Central memory CD8-positive, alpha-beta T cell (primary cell): ENCODE measurements around the gene CNOT10.
"Not testable (repeated sequence)": the region's sequence is repeated elsewhere in the genome, so short reads cannot be mapped to it uniquely, and the experiment has no call there.

ENCODE experiments used
- ATAC-seq: fragments of 150-1000 bp; cut with Tn5 transposase; replicated peaks from 2 replicates; pipeline ENCODE4 v1.10.0; 2022; ENCODE audit warnings: mild to moderate bottlenecking, moderate FRiP score, moderate number of reproducible peaks; ENCODE audit not compliant: poor library complexity, severe bottlenecking; ENCODE audit errors: extremely low read depth
- DNase-seq, 2 donors: peaks; one replicate each; pipeline ENCODE4 v3.0.0; 2021; ENCODE audit warnings: low spot score in 2 of 2
- H3K27ac Mint-ChIP-seq: one replicate; pipeline ENCODE4 v1.8.0; 2022; ENCODE audit warnings: low read depth, mild to moderate bottlenecking, moderate library complexity, mixed read lengths
- H3K27me3 Mint-ChIP-seq: one replicate; pipeline ENCODE4 v1.8.0; 2022; ENCODE audit warnings: mixed read lengths
- H3K36me3 Mint-ChIP-seq: one replicate; pipeline ENCODE4 v1.8.0; 2022; ENCODE audit warnings: mild to moderate bottlenecking, moderate library complexity, mixed read lengths; ENCODE audit not compliant: insufficient read depth
- H3K4me1 Mint-ChIP-seq: one replicate; pipeline ENCODE4 v1.8.0; 2022; ENCODE audit warnings: mixed read lengths
- H3K4me3 Mint-ChIP-seq: one replicate; pipeline ENCODE4 v1.8.0; 2022; ENCODE audit warnings: mild to moderate bottlenecking, moderate library complexity, mixed read lengths
- H3K9me3 Mint-ChIP-seq: one replicate; pipeline ENCODE4 v1.8.0; 2022; ENCODE audit warnings: mixed read lengths

Gene CNOT10

GRCh38 chr3:32781211-32781968 is 96.4 kb downstream of the CNOT10 start:
- DNase-seq, result peak; percentile 21 to 51
- Mint-ChIP-seq H3K27ac (no peak overlapping the region), H3K4me1 (peaks cover 5% of the 10 kb centered on the region)

DNA sequence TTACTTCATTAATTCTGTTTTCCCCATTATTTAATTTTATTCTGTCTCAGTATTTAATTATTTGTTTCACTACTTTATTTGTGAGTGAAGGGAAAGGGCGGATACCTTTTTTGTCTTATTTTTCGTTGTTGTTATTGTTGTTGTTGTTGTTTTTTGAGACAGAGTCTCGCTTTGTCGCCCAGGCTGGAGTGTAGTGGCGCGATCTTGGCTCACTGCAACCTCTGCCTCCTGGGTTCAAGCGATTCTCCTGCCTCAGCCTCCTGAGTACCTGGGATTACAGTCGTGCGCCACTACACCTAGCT is 96.9 kb downstream of the CNOT10 start:
- H3K27me3 Mint-ChIP-seq, H3K36me3 Mint-ChIP-seq, H3K27ac Mint-ChIP-seq, DNase-seq, ATAC-seq, H3K4me1 Mint-ChIP-seq, H3K9me3 Mint-ChIP-seq: not testable (repeated sequence)
- H3K4me3 Mint-ChIP-seq, result peak overlapping the region; percentile 86

More at GRCh38 chr3:32781211-32781968, 96.4 kb downstream of the CNOT10 start:
- Mint-ChIP-seq H3K27me3 (peaks cover 7% of the 10 kb centered on the region), H3K36me3 (no peaks in the 10 kb centered on the region), H3K9me3 (no peaks in the 10 kb centered on the region), H3K4me3 (peak overlapping the region; percentile 86)
- ATAC-seq, result peak; percentile 82

GRCh38 chr3:32782407-32782806 is 97.4 kb downstream of the CNOT10 start:
- DNase-seq (no peak), ATAC-seq (no peak)
- peaks cover 7% of the 10 kb centered on the region for H3K27me3 Mint-ChIP-seq
- no peaks in the 10 kb centered on the region for H3K36me3 Mint-ChIP-seq
- H3K4me3 Mint-ChIP-seq, result peak overlapping the region; percentile 86
- no peak overlapping the region for H3K27ac Mint-ChIP-seq
- H3K9me3 Mint-ChIP-seq, result no peaks in the 10 kb centered on the region
- peaks cover 5% of the 10 kb centered on the region for H3K4me1 Mint-ChIP-seq

DNA sequence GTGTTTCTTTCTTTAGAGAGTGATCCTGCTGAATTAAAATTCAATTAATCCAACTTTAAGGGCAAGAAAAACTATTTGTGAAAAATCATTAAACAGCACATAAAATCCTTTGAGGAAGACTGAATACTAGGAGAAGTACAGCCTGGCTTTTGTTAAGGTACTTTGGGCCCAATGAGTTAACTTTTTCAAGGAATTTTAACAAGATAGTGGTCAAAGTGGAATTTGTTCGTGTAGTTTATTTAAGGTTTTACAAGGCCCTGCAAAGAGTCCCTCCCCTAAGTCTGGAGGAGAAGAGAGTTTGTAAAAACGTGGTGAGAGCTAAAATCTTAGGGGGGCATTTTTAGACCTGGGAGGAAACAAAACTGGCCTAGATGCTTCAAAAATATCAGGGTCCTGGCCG is 106.8 kb downstream of the CNOT10 start:
- DNase-seq (no peak), ATAC-seq (no peak)
- Mint-ChIP-seq H3K27me3 (peaks cover 13% of the 10 kb centered on the region), H3K27ac (no peak overlapping the region), H3K9me3 (no peaks in the 10 kb centered on the region), H3K4me1 (peaks cover 7% of the 10 kb centered on the region), H3K4me3 (no peak overlapping the region), H3K36me3 (no peaks in the 10 kb centered on the region)

GRCh38 chr3:32794487-32795308 is 109.7 kb downstream of the CNOT10 start:
- H3K9me3 Mint-ChIP-seq, result no peaks in the 10 kb centered on the region
- DNase-seq (no peak), ATAC-seq (no peak)
- H3K4me1 Mint-ChIP-seq, result peaks cover 7% of the 10 kb centered on the region
- H3K27ac Mint-ChIP-seq, result no peak overlapping the region
- peaks cover 19% of the 10 kb centered on the region for H3K27me3 Mint-ChIP-seq
- H3K36me3 Mint-ChIP-seq, result no peaks in the 10 kb centered on the region
- no peak overlapping the region for H3K4me3 Mint-ChIP-seq

GRCh38 chr3:32796384-32796950 is 111.5 kb downstream of the CNOT10 start:
- not testable (repeated sequence) for DNase-seq, H3K4me1 Mint-ChIP-seq, ATAC-seq, H3K27ac Mint-ChIP-seq, H3K36me3 Mint-ChIP-seq, H3K4me3 Mint-ChIP-seq, H3K9me3 Mint-ChIP-seq
- peaks cover 19% of the 10 kb centered on the region for H3K27me3 Mint-ChIP-seq

GRCh38 chr3:32797776-32798175 is 112.8 kb downstream of the CNOT10 start:
- Mint-ChIP-seq H3K4me3 (no peak overlapping the region), H3K36me3 (no peaks in the 10 kb centered on the region), H3K4me1 (peaks cover 7% of the 10 kb centered on the region), H3K9me3 (no peaks in the 10 kb centered on the region), H3K27me3 (peaks cover 20% of the 10 kb centered on the region), H3K27ac (no peak overlapping the region)
- no peak for ATAC-seq
- DNase-seq, result no peak

- DNase-seq, H3K4me3 Mint-ChIP-seq, H3K27ac Mint-ChIP-seq, H3K9me3 Mint-ChIP-seq, H3K4me1 Mint-ChIP-seq, ATAC-seq, H3K36me3 Mint-ChIP-seq: not testable (repeated sequence)
- peaks cover 37% of the 10 kb centered on the region for H3K27me3 Mint-ChIP-seq
Observed at GRCh38 chr3:32801440-32801839, 116.5 kb downstream of the CNOT10 start.

DNA sequence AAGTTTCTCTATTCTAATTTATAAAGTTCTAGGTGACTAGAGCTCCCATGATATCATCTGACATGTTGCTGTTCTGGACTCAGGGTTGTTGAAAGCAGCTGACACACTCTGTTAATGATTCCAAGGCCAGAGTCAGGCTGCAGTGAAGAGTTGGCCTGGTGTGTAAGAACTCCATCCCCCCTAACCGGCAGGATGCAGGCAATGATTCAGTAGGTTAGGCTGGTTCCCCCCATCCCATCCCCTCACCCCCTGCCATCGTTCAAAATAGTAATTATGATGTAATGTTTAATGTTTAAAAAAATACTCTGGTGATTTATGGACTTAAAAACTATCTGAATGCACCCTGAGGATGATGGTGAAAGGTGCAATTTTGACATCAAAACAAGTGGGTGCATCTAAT is 128.2 kb downstream of the CNOT10 start:
- no peak overlapping the region for H3K27ac Mint-ChIP-seq
- ATAC-seq (no peak), DNase-seq (no peak)
- H3K4me1 Mint-ChIP-seq, result no peaks in the 10 kb centered on the region
- peaks cover 28% of the 10 kb centered on the region for H3K27me3 Mint-ChIP-seq
- no peaks in the 10 kb centered on the region for H3K36me3 Mint-ChIP-seq
- H3K9me3 Mint-ChIP-seq, result no peaks in the 10 kb centered on the region
- no peak overlapping the region for H3K4me3 Mint-ChIP-seq

GRCh38 chr3:32814361-32814760 is 129.4 kb downstream of the CNOT10 start:
- Mint-ChIP-seq H3K27ac (no peak overlapping the region), H3K9me3 (no peaks in the 10 kb centered on the region), H3K4me3 (no peak overlapping the region), H3K4me1 (no peaks in the 10 kb centered on the region), H3K36me3 (no peaks in the 10 kb centered on the region), H3K27me3 (peaks cover 37% of the 10 kb centered on the region)
- no peak for DNase-seq
- ATAC-seq, result no peak

GRCh38 chr3:32815841-32816438 is 131.0 kb downstream of the CNOT10 start:
- Mint-ChIP-seq H3K9me3 (no peaks in the 10 kb centered on the region), H3K27me3 (peaks cover 43% of the 10 kb centered on the region), H3K4me1 (no peaks in the 10 kb centered on the region), H3K36me3 (no peaks in the 10 kb centered on the region), H3K4me3 (peak overlapping the region; percentile 58), H3K27ac (no peak overlapping the region)
- ATAC-seq (no peak), DNase-seq (no peak)

- ATAC-seq, result no peak
- Mint-ChIP-seq H3K4me1 (no peaks in the 10 kb centered on the region), H3K9me3 (no peaks in the 10 kb centered on the region), H3K36me3 (no peaks in the 10 kb centered on the region), H3K27ac (no peak overlapping the region), H3K27me3 (peaks cover 43% of the 10 kb centered on the region), H3K4me3 (peak overlapping the region; percentile 58)
- no peak for DNase-seq
Observed at GRCh38 chr3:32816439-32817256, 131.7 kb downstream of the CNOT10 start.
